G401.6 (cell line): ENCODE results near the gene ULK2.

Experiments used
- FAIRE-seq: peaks from 2 replicates; lab custom pipeline; 2012; peaks lifted over from hg19 to GRCh38; lab: Jason Lieb, UNC

The ULK2 gene

GRCh38 chr17:19747159-19747719, 120.5 kb downstream of the ULK2 start:
- no peak for FAIRE-seq

DNA sequence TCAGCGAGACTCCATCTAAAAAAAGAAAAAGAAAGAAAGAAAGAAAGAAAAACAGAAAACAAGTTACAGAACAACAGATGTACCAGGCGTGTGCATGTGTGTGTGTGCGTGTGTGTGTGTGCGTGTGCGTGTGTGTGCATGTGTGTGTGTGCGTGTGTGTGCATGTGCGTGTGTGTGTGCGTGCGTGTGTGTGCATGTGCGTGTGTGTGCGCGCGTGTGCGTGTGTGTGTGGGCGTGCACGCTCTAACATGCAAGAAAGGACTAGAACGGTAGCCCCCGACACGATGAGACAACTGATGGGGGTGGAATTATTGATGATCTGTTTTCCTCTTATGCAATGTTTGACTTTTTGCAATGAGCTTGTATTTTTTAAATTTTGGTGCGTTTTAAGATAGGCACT, 121.2 kb downstream of the ULK2 start:
- no peak for FAIRE-seq

DNA sequence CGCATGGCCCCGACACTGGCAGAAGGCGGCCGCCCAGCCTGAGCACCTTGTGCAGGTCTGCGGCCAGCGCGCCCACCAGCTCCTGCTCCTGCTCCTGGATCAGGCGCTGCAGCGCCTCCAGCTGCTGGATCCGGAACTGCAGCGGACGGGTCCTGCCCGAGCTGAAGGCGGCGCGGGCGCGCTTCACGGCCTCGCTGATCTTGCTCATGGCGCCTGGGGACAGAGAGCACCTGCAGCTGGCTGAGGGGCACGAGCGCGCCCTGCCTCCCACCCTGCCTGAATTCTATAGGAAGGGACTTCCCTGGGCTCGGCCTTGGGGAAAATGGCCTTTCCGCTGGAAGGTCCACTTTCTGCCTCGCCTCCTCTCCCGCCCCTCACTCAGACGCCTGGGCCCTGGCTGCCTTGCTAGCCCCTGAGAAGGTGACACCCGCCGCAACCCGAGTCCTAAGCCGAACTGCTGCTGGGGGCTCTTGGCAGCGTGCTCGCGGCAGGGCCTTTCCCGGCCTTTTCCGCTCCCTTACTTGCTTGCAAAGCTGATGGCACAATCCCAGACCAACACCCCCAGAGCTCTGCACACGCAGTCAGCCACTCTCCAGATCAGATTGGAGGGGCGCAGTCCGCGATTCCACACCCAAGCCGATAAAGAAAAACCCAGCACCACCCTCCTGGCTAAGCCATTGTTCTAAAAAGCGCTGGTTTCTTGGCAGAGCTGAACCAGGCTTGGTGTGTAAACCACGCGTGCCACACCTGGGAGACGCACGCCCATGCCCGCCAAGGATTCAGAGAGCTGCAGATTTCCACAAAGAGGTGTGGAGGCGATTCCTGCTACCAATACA, 122.6 kb downstream of the ULK2 start:
- FAIRE-seq = no peak

GRCh38 chr17:19744492-19744891, 123.2 kb downstream of the ULK2 start:
- no peak for FAIRE-seq

DNA sequence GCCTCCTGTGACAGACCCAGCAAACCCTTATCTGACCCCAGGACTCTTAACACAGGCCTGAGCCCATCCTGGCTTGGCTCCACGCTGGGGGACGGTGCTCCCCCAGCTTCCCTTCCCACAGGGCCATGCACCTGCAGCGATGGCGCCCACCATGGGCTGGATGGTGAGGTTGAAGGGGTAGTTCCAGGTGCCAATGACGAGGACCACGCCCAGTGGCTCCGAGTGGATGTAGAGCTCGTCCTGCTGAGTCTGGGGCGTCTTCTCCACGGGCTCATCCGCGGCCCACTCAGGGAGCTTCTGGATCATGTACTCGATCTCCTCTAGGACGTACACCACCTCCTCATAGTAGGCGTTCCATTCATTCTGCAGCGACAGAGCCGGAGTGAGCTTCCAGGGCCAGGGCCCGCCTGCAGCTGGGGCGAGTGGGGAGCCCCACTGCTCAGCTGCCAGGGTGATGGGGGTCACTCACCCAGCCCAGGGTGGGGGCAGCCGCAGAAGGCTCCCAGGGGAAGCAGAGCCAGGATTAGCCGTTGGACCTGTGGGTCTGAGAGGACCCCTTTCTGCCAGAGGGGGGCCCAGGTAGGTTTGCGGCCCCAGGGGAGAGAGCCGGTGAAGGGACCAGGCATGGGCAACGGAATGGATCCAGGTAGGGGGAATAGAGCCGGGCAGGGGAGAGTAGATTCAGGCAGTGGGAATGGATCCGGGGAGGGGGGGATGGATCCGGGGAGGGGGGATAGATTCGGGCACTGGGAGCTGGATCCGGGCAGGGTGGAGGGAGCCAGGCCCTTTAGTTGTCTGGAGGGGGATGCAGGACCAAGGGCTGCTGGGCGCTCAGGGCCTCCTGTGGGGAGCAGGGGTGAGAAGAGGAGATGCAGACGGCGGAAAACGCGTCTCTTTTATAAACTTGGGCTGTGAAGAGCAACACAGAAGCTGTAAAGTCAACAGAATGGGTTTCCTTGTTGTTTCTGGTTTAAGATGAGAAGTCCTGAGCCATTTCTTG, 124.3 kb downstream of the ULK2 start:
- no peak for FAIRE-seq

DNA sequence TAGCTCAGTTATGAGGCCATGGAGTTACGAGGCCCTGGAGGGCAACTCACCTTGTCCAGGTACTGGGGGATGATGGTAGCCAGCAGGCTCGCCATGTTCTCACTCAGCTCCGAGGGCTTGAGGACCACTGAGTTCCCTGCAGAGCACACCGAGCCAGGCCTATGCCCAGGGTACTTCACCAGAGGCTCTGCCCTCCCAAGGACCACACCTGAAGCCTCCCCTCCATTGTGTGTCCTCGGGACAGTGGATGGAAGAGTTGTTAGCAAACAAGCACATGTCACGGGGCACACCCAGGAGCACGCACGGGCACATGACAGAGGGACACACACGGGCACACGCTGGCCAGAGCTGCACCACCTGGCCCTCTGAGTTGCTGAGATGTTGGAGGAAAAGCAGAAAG, 125.2 kb downstream of the ULK2 start:
- FAIRE-seq = no peak

- FAIRE-seq = no peak
These were observed 125.8 kb downstream of the ULK2 start for GRCh38 chr17:19741832-19742457.

- no peak for FAIRE-seq
These were observed 126.8 kb downstream of the ULK2 start for GRCh38 chr17:19740933-19741332.

DNA sequence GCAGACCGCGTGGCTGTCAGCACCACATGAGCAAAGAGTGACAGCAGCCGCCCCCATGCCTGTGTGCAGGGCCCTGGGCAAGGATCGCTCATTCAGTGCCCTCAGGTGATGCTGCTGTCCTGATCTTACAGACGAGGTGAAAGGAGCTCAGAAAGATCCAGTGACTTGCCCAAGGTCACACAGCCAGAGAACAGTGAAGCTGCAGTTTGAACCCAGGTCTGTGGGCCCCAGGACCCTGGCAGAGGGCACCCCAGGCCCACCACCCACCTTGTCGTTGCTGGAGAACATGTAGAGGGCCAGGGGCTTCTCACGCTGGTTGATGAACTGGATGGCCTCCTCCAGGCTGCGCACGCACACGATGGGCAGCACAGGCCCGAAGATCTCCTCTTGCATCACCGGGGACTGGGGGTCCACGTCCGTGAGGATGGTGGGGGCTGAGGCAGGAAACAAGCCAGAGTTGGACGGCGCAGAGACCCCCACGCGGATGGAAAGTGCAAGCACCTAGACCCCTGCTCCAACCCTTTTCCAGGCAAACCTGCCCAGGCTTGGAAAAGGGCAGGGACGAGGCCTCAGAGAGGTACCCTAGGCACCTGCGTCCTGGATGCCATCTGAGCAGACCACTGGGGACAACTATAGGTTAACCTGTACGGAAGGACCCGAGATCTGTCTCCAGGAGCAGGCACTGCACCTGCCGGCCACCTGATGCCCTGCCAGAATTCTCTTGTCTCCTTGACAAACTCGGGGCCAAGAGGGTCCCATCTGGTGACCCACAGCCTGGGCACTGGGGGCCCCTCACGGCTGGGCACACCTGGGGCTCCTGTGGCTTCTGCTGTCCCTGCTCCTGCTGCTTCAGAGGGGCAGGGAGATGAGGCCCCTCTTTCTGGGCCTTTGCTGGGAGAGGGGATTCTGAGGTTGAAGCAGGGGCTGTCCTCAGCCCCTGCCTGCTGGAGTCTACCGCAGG, 128.2 kb downstream of the ULK2 start:
- no peak for FAIRE-seq

- FAIRE-seq = no peak
These were observed 129.0 kb downstream of the ULK2 start for GRCh38 chr17:19738757-19739156.

GRCh38 chr17:19738073-19738449, 129.7 kb downstream of the ULK2 start:
- no peak for FAIRE-seq

- FAIRE-seq = no peak
These were observed 130.2 kb downstream of the ULK2 start for GRCh38 chr17:19737305-19738072.

- no peak for FAIRE-seq
These were observed 131.7 kb downstream of the ULK2 start for GRCh38 chr17:19736071-19736470.

- FAIRE-seq = no peak
These were observed 133.7 kb downstream of the ULK2 start for GRCh38 chr17:19733953-19734526.

DNA sequence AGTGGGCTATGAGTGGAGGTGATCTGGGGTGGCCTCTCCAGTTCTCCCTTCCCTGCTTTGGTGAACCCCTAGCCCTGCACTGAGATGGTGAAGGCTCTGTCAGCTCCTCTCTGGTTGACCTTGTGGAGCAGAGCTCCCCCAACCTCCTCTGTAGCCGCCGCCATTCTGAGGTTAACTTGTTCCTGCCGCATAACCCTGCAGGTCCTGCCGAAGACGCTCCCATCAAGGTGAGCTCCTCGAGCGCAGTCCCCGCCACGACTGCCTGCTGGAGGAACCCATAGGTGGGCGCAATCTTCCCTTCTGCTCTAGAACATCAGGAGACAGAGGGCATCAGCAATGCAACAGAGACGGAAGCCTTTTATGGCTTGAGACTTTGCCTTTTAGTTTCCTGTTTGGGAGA, 136.1 kb downstream of the ULK2 start:
- FAIRE-seq = no peak

GRCh38 chr17:19730843-19731242, 136.9 kb downstream of the ULK2 start:
- no peak for FAIRE-seq

DNA sequence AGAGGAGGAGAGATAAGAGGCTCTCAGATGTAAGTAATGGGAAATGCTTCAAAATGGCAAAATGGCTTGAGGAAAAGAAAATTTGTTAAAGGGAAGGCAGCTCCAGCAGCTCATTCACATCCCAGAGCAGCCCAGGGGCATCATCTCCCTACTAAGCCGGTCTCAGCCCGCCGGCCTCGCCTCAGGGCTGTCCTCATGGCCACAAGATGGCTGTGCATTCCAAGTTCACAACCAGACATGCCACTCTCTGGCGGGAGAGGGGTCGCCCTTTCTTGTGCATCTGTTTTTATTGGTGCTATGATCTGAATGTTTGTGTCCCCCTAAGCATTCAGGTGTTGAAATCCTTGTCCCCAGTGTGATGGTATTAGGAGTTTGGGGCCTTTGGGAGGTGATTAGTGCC, 137.8 kb downstream of the ULK2 start:
- FAIRE-seq = no peak

GRCh38 chr17:19728084-19728495, 139.6 kb downstream of the ULK2 start:
- FAIRE-seq = no peak

GRCh38 chr17:19727501-19728078, 140.1 kb downstream of the ULK2 start:
- FAIRE-seq = no peak
